Subcutaneous adipose tissue (tissue), 4 donors: ENCODE results near the gene R3HDM1. TPM values are rescaled to one million over a fixed set of nuclear protein-coding genes. Genes with fewer than 3 reads are reported as not detected.

Experiments
- total RNA-seq, 4 donors: library from RNA; depleted of rRNA; stranded (reverse); fragments of >200 nt; gene quantifications; one replicate each; pipeline ENCODE4 v1.1.0, GENCODE V29; 2016
- TF ChIP-seq, protein P1 (sequence below): fragments of 450-650 bp; IDR thresholded peaks from one replicate; pipeline ENCODE4 v1.5.1; 2016; ENCODE audit warnings: low read depth, mild to moderate bottlenecking, control low read depth, antibody characterized with exemption, moderate library complexity

Gene R3HDM1
- total RNA-seq, 4 donors from 2014 or later: 12.3 to 23.0 (median 18.1) TPM

DNA sequence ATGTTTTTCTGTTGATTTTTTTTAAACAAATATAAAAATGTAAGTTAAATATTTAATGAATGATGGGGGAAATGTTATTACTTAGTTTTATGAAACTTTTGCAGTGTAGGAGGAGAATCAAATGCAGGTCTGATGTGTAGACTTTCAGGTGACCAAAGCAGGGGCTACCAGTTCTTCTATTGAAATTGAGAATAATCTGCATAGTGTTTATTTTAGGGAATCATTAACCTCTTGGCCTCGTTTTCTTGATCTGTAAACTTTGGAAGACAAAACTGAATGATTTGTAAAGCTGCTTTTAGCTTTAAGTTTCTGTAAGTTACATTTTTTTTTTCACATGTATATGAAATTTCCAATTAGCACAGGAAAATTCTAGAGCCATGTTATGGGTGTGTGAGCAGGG is 99.2 kb downstream of the R3HDM1 start:
- TF ChIP-seq, protein P1, sequence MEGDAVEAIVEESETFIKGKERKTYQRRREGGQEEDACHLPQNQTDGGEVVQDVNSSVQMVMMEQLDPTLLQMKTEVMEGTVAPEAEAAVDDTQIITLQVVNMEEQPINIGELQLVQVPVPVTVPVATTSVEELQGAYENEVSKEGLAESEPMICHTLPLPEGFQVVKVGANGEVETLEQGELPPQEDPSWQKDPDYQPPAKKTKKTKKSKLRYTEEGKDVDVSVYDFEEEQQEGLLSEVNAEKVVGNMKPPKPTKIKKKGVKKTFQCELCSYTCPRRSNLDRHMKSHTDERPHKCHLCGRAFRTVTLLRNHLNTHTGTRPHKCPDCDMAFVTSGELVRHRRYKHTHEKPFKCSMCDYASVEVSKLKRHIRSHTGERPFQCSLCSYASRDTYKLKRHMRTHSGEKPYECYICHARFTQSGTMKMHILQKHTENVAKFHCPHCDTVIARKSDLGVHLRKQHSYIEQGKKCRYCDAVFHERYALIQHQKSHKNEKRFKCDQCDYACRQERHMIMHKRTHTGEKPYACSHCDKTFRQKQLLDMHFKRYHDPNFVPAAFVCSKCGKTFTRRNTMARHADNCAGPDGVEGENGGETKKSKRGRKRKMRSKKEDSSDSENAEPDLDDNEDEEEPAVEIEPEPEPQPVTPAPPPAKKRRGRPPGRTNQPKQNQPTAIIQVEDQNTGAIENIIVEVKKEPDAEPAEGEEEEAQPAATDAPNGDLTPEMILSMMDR: no peak

GRCh38 chr2:135633582-135633981 is 102.3 kb downstream of the R3HDM1 start:
- TF ChIP-seq, protein P1: no peak

- TF ChIP-seq, protein P1: no peak
Measured at GRCh38 chr2:135635212-135635835, 104.0 kb downstream of the R3HDM1 start.

GRCh38 chr2:135636982-135637381 is 105.7 kb downstream of the R3HDM1 start:
- TF ChIP-seq, protein P1: no peak

DNA sequence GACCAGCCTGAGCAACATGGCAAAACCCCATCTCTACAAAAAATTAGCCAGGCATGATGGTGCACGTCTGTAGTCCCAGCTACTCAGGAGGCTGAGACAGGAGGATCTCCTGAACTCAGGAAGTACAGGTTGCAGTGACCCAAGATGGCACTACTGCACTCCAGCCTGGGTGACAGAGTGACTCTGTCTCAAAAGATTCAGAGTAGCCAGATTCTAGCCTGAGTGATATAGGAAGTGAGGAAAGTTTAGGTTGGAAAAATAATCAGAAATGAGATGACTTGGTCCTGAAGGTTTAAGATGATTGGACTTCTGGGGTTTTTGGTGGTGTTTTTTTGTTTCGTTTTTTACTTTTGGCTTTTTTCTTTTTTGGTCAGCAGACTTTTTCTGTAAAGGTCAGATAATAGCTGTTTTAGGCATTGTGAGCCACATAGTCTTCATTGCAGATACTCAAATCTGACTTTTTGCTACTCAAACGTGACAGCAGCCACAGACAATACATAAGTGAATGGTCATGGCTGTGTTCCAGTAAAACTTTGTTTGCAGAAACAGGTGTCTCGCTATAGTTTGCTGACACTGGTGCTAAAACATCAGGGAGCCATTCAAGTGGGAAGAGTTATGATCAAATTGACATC is 106.3 kb downstream of the R3HDM1 start:
- TF ChIP-seq, protein P1: no peak

DNA sequence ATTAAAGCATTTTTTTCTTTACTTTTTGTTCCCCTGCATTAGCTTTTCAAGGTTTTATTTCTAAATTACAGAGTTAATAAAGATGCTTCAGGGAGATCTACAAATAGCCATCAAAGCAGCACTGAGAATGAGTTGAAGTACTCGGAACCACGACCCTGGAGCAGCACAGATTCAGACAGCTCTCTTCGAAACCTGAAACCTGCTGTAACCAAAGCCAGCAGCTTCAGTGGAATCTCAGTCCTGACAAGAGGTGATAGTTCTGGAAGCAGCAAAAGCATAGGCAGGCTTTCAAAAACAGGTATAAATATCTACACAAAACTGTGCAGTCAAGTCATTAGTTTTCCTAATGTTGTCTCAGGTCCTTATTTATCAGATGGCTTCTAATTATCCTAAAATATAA is 107.5 kb downstream of the R3HDM1 start:
- TF ChIP-seq, protein P1: no peak

- TF ChIP-seq, protein P1: no peak
Measured at GRCh38 chr2:135641156-135642068, 110.1 kb downstream of the R3HDM1 start.
